MCF 10A (cell line): ENCODE data around the gene TMEM204. TPM values are rescaled to one million over a fixed set of nuclear protein-coding genes. Genes with fewer than 3 reads are reported as not detected.

Experiments
- BruUV-seq: library from RNA; stranded (reverse); fragments of 400-500 nt; replicated peaks from 2 replicates; lab custom pipeline; 2021; lab: Mats Ljungman, UMichigan
- CTCF ChIA-PET: fragments of 300-600 bp; sonication (Branson Sonifier 250); formaldehyde crosslinking; extraction: SDS; loops from one replicate; lab custom pipeline; 2021; ENCODE audit warnings: antibody characterized with exemption, inconsistent platforms; lab: Yijun Ruan, JAX
- POLR2A ChIA-PET: fragments of 300-600, 350-650 bp; sonication (Branson Sonifier 250); formaldehyde crosslinking; extraction: SDS; loops from one replicate; lab custom pipeline; 2020; ENCODE audit warnings: antibody characterized with exemption, inconsistent platforms; lab: Yijun Ruan, JAX
- DNase-seq: peaks from one replicate; pipeline ENCODE4 v3.0.0-alpha.2; 2018; ENCODE audit not compliant: unreplicated experiment
- H3K27ac Mint-ChIP-seq: one replicate; pipeline ENCODE4 v1.8.0; 2022; ENCODE audit warnings: mild to moderate bottlenecking, low read depth, mixed read lengths; ENCODE audit not compliant: unreplicated experiment
- H3K27me3 Mint-ChIP-seq: one replicate; pipeline ENCODE4 v1.8.0; 2022; ENCODE audit warnings: mixed read lengths; ENCODE audit not compliant: insufficient read depth, unreplicated experiment
- H3K36me3 Mint-ChIP-seq: one replicate; pipeline ENCODE4 v1.8.0; 2022; ENCODE audit warnings: mild to moderate bottlenecking, moderate library complexity, mixed read lengths; ENCODE audit not compliant: insufficient read depth, unreplicated experiment
- H3K4me1 Mint-ChIP-seq: one replicate; pipeline ENCODE4 v1.8.0; 2022; ENCODE audit warnings: mixed read lengths; ENCODE audit not compliant: insufficient read depth, unreplicated experiment
- H3K4me3 Mint-ChIP-seq: one replicate; pipeline ENCODE4 v1.8.0; 2022; ENCODE audit warnings: mild to moderate bottlenecking, moderate library complexity, mixed read lengths; ENCODE audit not compliant: unreplicated experiment
- H3K9me3 Mint-ChIP-seq: one replicate; pipeline ENCODE4 v1.8.0; 2022; ENCODE audit warnings: mixed read lengths; ENCODE audit not compliant: unreplicated experiment
- CTCF ChIP-seq: fragments of 200-600 bp; IDR thresholded peaks from one replicate; pipeline ENCODE4 v1.8.0; 2022; ENCODE audit warnings: antibody characterized with exemption, mild to moderate bottlenecking; ENCODE audit not compliant: unreplicated experiment
- intact Hi-C: fragments of 100-400 bp; cut with micrococcal nuclease; formaldehyde crosslinking; loops from 2 replicates; pipeline ENCODE4 v1.14.1; 2022
- total RNA-seq: library from RNA; stranded (reverse); gene quantifications from 2 replicates; pipeline ENCODE4 v1.2.3, GENCODE V29; 2022

The TMEM204 gene
- total RNA-seq, 1 experiment from 2014 or later = not detected

DNA sequence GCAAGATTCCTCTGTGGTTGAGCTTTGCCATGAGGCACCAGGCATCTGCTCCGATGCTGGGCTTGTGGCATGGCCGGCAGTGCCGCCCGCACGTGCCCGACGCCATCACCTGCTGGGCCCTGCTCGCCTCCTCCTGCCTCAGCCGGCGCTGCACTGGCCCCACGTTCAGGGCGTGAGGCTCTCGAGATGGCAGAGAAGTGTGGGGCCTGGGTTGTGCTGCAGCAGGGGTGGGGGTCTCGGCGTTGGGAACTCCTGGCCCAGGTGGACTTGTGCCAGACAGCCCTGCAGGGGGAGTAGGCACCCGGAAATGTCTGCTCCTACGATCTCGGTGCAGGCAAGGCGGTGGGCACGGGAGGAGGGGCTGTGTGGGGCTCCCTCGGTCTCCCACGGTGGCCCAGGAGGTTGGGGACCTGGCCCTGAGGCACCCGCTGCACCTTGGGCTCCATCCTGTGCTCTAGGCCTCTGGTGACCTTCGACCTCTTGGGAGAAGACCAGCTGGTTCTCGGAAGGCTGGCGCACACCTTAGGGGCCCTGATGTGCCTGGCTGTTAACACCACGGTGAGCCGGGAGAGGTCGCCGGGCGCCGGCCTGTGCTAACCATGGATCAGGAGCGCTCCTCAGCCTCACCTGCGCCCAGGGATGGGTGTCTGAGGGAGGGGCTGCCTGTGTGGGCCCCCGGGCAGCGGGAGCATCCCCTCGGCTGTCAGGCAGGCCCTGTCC lies 26.8 kb upstream of the TMEM204 start:
- H3K36me3 Mint-ChIP-seq = peaks cover 4% of the 10 kb centered on the region
- no TSS peak for BruUV-seq
- H3K27ac Mint-ChIP-seq = no peak overlapping the region
- intact Hi-C loops = no loop called here
- ChIA-PET CTCF (interaction anchor here (0.6 kb wide), 1 partner anchor 19 kb away, joined by 3 read pairs; no protein-coding TSS in a partner anchor), POLR2A (no interaction called here)
- no peak overlapping the region for H3K4me3 Mint-ChIP-seq
- H3K4me1 Mint-ChIP-seq = no peaks in the 10 kb centered on the region
- no peaks in the 10 kb centered on the region for H3K9me3 Mint-ChIP-seq
- H3K27me3 Mint-ChIP-seq = no peaks in the 10 kb centered on the region
- DNase-seq = no peak
- TF ChIP-seq CTCF = no peak

GRCh38 chr16:1508494-1509187 lies 24.8 kb upstream of the TMEM204 start:
- no peak for TF ChIP-seq CTCF
- intact Hi-C loops = no loop called here
- no TSS peak for BruUV-seq
- Mint-ChIP-seq H3K4me3 (no peak overlapping the region), H3K27ac (no peak overlapping the region), H3K4me1 (no peaks in the 10 kb centered on the region), H3K27me3 (no peaks in the 10 kb centered on the region), H3K9me3 (no peaks in the 10 kb centered on the region), H3K36me3 (peaks cover 4% of the 10 kb centered on the region)
- CTCF ChIA-PET = no interaction called here
- no peak for DNase-seq
- POLR2A ChIA-PET = no interaction called here

- CTCF ChIA-PET = no interaction called here
- Mint-ChIP-seq H3K36me3 (peaks cover 4% of the 10 kb centered on the region), H3K9me3 (no peaks in the 10 kb centered on the region), H3K4me1 (no peaks in the 10 kb centered on the region), H3K4me3 (no peak overlapping the region), H3K27ac (no peak overlapping the region), H3K27me3 (no peaks in the 10 kb centered on the region)
- no peak for DNase-seq
- intact Hi-C loops = no loop called here
- POLR2A ChIA-PET = no interaction called here
- BruUV-seq = no TSS peak
- no peak for TF ChIP-seq CTCF
Measured at GRCh38 chr16:1509307-1510221, 23.9 kb upstream of the TMEM204 start.

DNA sequence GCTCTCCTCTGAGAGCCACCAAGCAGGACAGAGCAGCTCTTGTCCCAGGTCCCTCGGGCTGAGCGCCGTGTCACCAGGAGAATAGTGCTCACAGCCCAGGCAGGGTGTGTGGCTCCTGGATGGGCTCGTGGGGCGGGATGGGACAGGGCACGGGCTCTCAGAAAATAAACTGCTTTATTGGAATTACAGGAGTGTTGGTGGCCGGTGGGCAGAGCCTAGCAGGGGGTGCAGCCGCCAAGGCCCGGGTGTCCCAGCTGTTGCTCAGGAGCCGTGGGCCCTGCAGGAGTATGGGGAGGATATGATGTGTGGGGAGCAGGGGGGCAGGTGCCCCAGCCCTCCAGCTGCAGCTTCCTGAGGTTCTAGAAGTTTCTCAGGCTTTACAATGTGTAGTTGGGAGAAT lies 23.2 kb upstream of the TMEM204 start:
- no peak for TF ChIP-seq CTCF
- CTCF ChIA-PET = interaction anchor here (0.6 kb wide), 1 partner anchor 609 kb away, joined by 3 read pairs; no protein-coding TSS in a partner anchor
- DNase-seq = no peak
- Mint-ChIP-seq H3K4me3 (no peak overlapping the region), H3K36me3 (peaks cover 4% of the 10 kb centered on the region), H3K27me3 (no peaks in the 10 kb centered on the region), H3K27ac (no peak overlapping the region), H3K4me1 (no peaks in the 10 kb centered on the region), H3K9me3 (no peaks in the 10 kb centered on the region)
- no TSS peak for BruUV-seq
- POLR2A ChIA-PET = no interaction called here
- intact Hi-C loops = no loop called here
